IMR-90 (cell line): ENCODE results near the gene MAP2K6. TPM values are rescaled to one million over a fixed set of nuclear protein-coding genes. Genes with fewer than 3 reads are reported as not detected.

Experiments
- ATAC-seq: fragments of 200-7000 bp; cut with Tn5 transposase; 2 replicates; pipeline ENCODE4 v1.9.1; 2020; ENCODE audit warnings: low read depth, mild to moderate bottlenecking, moderate library complexity
- BruUV-seq: library from RNA; stranded (reverse); fragments of 400-500 nt; replicated peaks from 2 replicates; lab custom pipeline; 2021; lab: Mats Ljungman, UMichigan
- CTCF ChIA-PET: fragments of 300-600 bp; formaldehyde crosslinking; extraction: SDS; loops from one replicate; lab custom pipeline; 2021; ENCODE audit warnings: antibody characterized with exemption; lab: Yijun Ruan, JAX
- POLR2A ChIA-PET: fragments of 300-600 bp; sonication (Branson Sonifier 250); formaldehyde crosslinking; loops from one replicate; lab custom pipeline; 2022; ENCODE audit warnings: antibody characterized with exemption; ENCODE audit not compliant: unreplicated experiment; lab: Charles Lee
- DNase-seq: peaks from one replicate; pipeline ENCODE4 v3.0.0; 2013
- H2AFZ ChIP-seq: replicated peaks from 2 replicates; pipeline ENCODE3; 2013; ENCODE audit warnings: low read length, mild to moderate bottlenecking; ENCODE audit not compliant: poor library complexity
- H2AK5ac ChIP-seq: 2 replicates; pipeline ENCODE4 v1.6.1; 2013; ENCODE audit warnings: low read depth, low read length, inconsistent platforms
- H2AK9ac ChIP-seq: replicated peaks from 2 replicates; pipeline ENCODE3; 2013; ENCODE audit warnings: mild to moderate bottlenecking, low read depth, low read length, moderate library complexity; ENCODE audit not compliant: poor library complexity
- H2BK120ac ChIP-seq: 2 replicates; pipeline ENCODE4 v1.6.1; 2013; ENCODE audit warnings: low read depth, low read length, inconsistent platforms
- H2BK15ac ChIP-seq: 3 replicates; pipeline ENCODE4 v1.6.1; 2013; ENCODE audit warnings: low read depth, low read length, inconsistent platforms
- H2BK20ac ChIP-seq: 2 replicates; pipeline ENCODE4 v1.6.1; 2013; ENCODE audit warnings: low read depth, mild to moderate bottlenecking, inconsistent platforms, low read length, moderate library complexity
- H2BK5ac ChIP-seq: 2 replicates; pipeline ENCODE4 v1.6.1; 2013; ENCODE audit warnings: mild to moderate bottlenecking, low read depth, low read length, inconsistent platforms; ENCODE audit not compliant: poor library complexity, severe bottlenecking
- H3K14ac ChIP-seq: replicated peaks from 2 replicates; pipeline ENCODE4 v1.6.1; 2013; ENCODE audit warnings: low read depth, low read length, inconsistent platforms
- H3K18ac ChIP-seq: 2 replicates; pipeline ENCODE4 v1.6.1; 2013; ENCODE audit warnings: low read depth, low read length, control low read depth
- H3K23ac ChIP-seq: 2 replicates; pipeline ENCODE4 v1.6.1; 2013; ENCODE audit warnings: low read depth, low read length, inconsistent platforms
- H3K27ac ChIP-seq: 2 replicates; pipeline ENCODE4 v1.5.1; 2013; ENCODE audit warnings: mild to moderate bottlenecking, control low read depth, low read length; ENCODE audit not compliant: insufficient read depth
- H3K27me3 ChIP-seq: 2 replicates; pipeline ENCODE4 v1.6.1; 2013; ENCODE audit warnings: low read length; ENCODE audit not compliant: control insufficient read depth, insufficient read depth
- H3K36me3 ChIP-seq: 2 replicates; pipeline ENCODE4 v1.6.1; 2013; ENCODE audit warnings: low read length, mixed read lengths; ENCODE audit not compliant: control insufficient read depth, insufficient read depth
- H3K4ac ChIP-seq: 2 replicates; pipeline ENCODE4 v1.6.1; 2013; ENCODE audit warnings: low read depth, low read length, inconsistent platforms
- H3K4me1 ChIP-seq: 2 replicates; pipeline ENCODE4 v1.6.1; 2013; ENCODE audit warnings: low read length, mixed read lengths; ENCODE audit not compliant: control insufficient read depth, insufficient read depth
- H3K4me2 ChIP-seq: 2 replicates; pipeline ENCODE4 v1.6.1; 2013; ENCODE audit warnings: low read depth, mild to moderate bottlenecking, control low read depth, low read length, moderate library complexity
- H3K4me3 ChIP-seq: 2 replicates; pipeline ENCODE4 v1.5.1; 2013; ENCODE audit warnings: low read depth, mild to moderate bottlenecking, control low read depth, low read length, moderate library complexity; ENCODE audit not compliant: insufficient read depth
- H3K56ac ChIP-seq: 2 replicates; pipeline ENCODE4 v1.6.1; 2013; ENCODE audit warnings: low read length, inconsistent platforms; ENCODE audit not compliant: insufficient read depth; ENCODE audit errors: extremely low read depth
- H3K79me1 ChIP-seq, 2 experiments: 2 replicates each; pipeline ENCODE4 v1.6.1; 2013; ENCODE audit warnings: low read length in 2 of 2, inconsistent platforms in 1 of 2, low read depth in 1 of 2
- H3K9ac ChIP-seq: 2 replicates; pipeline ENCODE4 v1.6.1; 2013; ENCODE audit warnings: low read depth, low read length, control low read depth
- H3K9me1 ChIP-seq: 2 replicates; pipeline ENCODE4 v1.6.1; 2013; ENCODE audit warnings: low read length, inconsistent platforms; ENCODE audit not compliant: insufficient read depth
- H3K9me3 ChIP-seq: 2 replicates; pipeline ENCODE4 v1.6.1; 2013; ENCODE audit warnings: low read length; ENCODE audit not compliant: control insufficient read depth, insufficient read depth
- H4K20me1 ChIP-seq: 2 replicates; pipeline ENCODE4 v1.6.1; 2013; ENCODE audit warnings: low read length, inconsistent platforms; ENCODE audit not compliant: insufficient read depth
- H4K5ac ChIP-seq: 2 replicates; pipeline ENCODE4 v1.6.1; 2013; ENCODE audit warnings: mild to moderate bottlenecking, low read depth, low read length, control low read depth
- H4K8ac ChIP-seq, 2 experiments: 2 replicates each; pipeline ENCODE4 v1.6.1; 2013; ENCODE audit warnings: low read depth in 2 of 2, low read length in 2 of 2, control low read depth in 1 of 2, inconsistent platforms in 1 of 2
- H4K91ac ChIP-seq: 2 replicates; pipeline ENCODE4 v1.6.1; 2013; ENCODE audit warnings: low read depth, low read length, inconsistent platforms; ENCODE audit not compliant: insufficient read depth
- BHLHE40 ChIP-seq: fragments of 150-350 bp; IDR thresholded peaks from 2 replicates; pipeline ENCODE4 v1.6.1; 2016; ENCODE audit warnings: mild to moderate bottlenecking, low read depth, low read length
- CEBPB ChIP-seq: IDR thresholded peaks from 2 replicates; pipeline ENCODE4 v1.6.1; 2012; ENCODE audit warnings: low read depth, low read length, improper control_type of control experiment
- CHD1 ChIP-seq: IDR thresholded peaks from 2 replicates; pipeline ENCODE4 v1.6.1; 2012; ENCODE audit warnings: low read depth, low read length, improper control_type of control experiment
- FOS ChIP-seq: fragments of 150-350 bp; IDR thresholded peaks from 2 replicates; pipeline ENCODE4 v1.6.1; 2016; ENCODE audit warnings: low read depth, low read length
- MAFK ChIP-seq: IDR thresholded peaks from 2 replicates; pipeline ENCODE4 v1.6.1; 2012; ENCODE audit warnings: low read depth, low read length, improper control_type of control experiment
- MAZ ChIP-seq: IDR thresholded peaks from 2 replicates; pipeline ENCODE4 v1.6.1; 2012; ENCODE audit warnings: low read depth, mild to moderate bottlenecking, low read length, improper control_type of control experiment, moderate library complexity, borderline replicate concordance
- MXI1 ChIP-seq: IDR thresholded peaks from 2 replicates; pipeline ENCODE4 v1.6.1; 2012; ENCODE audit warnings: low read depth, mild to moderate bottlenecking, low read length, moderate library complexity, borderline replicate concordance
- NFE2L2 ChIP-seq: fragments of 150-350 bp; IDR thresholded peaks from 2 replicates; pipeline ENCODE4 v1.6.1; 2016; ENCODE audit warnings: low read depth, mild to moderate bottlenecking, low read length
- POLR2A ChIP-seq: IDR thresholded peaks from 2 replicates; pipeline ENCODE4 v1.6.1; 2012; ENCODE audit warnings: mild to moderate bottlenecking, low read depth, low read length
- RAD21 ChIP-seq: IDR thresholded peaks from 2 replicates; pipeline ENCODE4 v1.6.1; 2012; ENCODE audit warnings: low read length, improper control_type of control experiment
- RCOR1 ChIP-seq: IDR thresholded peaks from 2 replicates; pipeline ENCODE4 v1.6.1; 2012; ENCODE audit warnings: mild to moderate bottlenecking, low read length, improper control_type of control experiment; ENCODE audit not compliant: insufficient replicate concordance
- RFX5 ChIP-seq: IDR thresholded peaks from 2 replicates; pipeline ENCODE4 v1.8.0; 2012; ENCODE audit warnings: low read depth, mild to moderate bottlenecking, low read length, moderate library complexity
- SMC3 ChIP-seq: fragments of 150-350 bp; IDR thresholded peaks from 2 replicates; pipeline ENCODE4 v1.6.1; 2016; ENCODE audit warnings: low read depth, mild to moderate bottlenecking, antibody characterized with exemption, low read length, moderate library complexity
- WGBS, 2 experiments: methylation state at CpG; one replicate each; pipeline versions ENCODE4 v1.1.5 to v1.1.7; 2013; ENCODE audit warnings: missing lambda C conversion rate in 2 of 2; ENCODE audit not compliant: insufficient read length in 1 of 2; ENCODE audit errors: extremely low coverage in 2 of 2; 5-methylcytosine and 5-hydroxymethylcytosine counted together
- dilution Hi-C: fragments of 300-500 bp; cut with HindIII; formaldehyde crosslinking; loops from one replicate; pipeline ENCODE4 v1.14.3; 2018; ENCODE audit warnings: low sequenced_read_pairs; ENCODE audit not compliant: unreplicated experiment
- in situ Hi-C: fragments of 300-500 bp; cut with MboI; formaldehyde crosslinking; loops from 3 replicates; pipeline ENCODE4 v1.14.3; 2019; ENCODE audit warnings: low sequenced_read_pairs, inconsistent platforms, mixed read lengths
- intact Hi-C: fragments of 100-400 bp; cut with micrococcal nuclease; formaldehyde crosslinking; loops from 2 replicates; pipeline ENCODE4 v1.10.0; 2022
- polyA plus RNA-seq, 3 experiments: library from polyadenylated mRNA; depleted of rRNA; stranded (reverse); fragments of >200 nt; gene quantifications; 2 replicates each; pipeline ENCODE4 v1.2.3, GENCODE V29; 2012; ENCODE audit warnings: low replicate concordance in 1 of 3
- total RNA-seq: library from RNA; depleted of rRNA; stranded (reverse); fragments of >200 nt; gene quantifications from 2 replicates; pipeline ENCODE4 v1.2.3, GENCODE V29; 2012
- TF ChIP-seq, protein P1 (sequence below): fragments of 150-350 bp; IDR thresholded peaks from 2 replicates; pipeline ENCODE4 v1.6.1; 2017; ENCODE audit warnings: mild to moderate bottlenecking, antibody characterized with exemption, low read length, low read depth
- TF ChIP-seq, protein P2 (sequence below): conservative IDR thresholded peaks from 2 replicates; pipeline ENCODE4 v1.5.1; 2012; ENCODE audit warnings: mild to moderate bottlenecking, low read depth, low read length, improper control_type of control experiment
- TF ChIP-seq, protein P3 (sequence below): fragments of 150-350 bp; IDR thresholded peaks from 2 replicates; pipeline ENCODE4 v1.6.1; 2016; ENCODE audit warnings: low read depth, mild to moderate bottlenecking, low read length, moderate library complexity, borderline replicate concordance

The MAP2K6 gene
- total and polyA plus RNA-seq, 2 of the 4 experiments (the other 2 are of a cell fraction): 2.4 to 5.7 TPM

DNA sequence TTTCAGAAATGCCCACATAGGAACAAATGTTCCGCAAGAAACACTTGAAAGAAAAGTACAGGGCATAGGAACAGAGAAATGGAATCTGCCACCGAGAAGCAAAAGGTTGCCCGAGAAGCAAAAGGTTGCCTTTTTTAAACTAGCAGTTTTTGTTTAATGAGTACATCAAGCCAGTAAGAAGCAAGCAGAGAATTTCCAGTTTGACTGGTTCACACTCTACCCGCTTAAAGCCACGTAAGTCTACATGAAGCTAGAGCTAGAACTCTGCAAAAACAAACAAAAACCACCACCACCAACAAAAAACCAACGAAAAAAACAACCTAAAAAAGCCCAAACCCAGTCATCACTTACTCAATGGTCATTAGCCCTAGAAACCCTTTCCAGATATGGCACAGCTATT lies 144.3 kb downstream of the MAP2K6 start:
- CTCF ChIA-PET: no interaction called here
- Histone ChIP-seq H3K14ac (no peak overlapping the region), H3K4me2 (no peak overlapping the region), H3K9me3 (no peaks in the 10 kb centered on the region), H4K91ac (no peak overlapping the region), H2AK9ac (no peak overlapping the region), H3K9ac (no peak overlapping the region), H3K4ac (no peak overlapping the region), H2AK5ac (no peak overlapping the region), H2BK20ac (no peak overlapping the region), H2BK5ac (no peak overlapping the region), H3K27me3 (no peaks in the 10 kb centered on the region), H3K9me1 (no peaks in the 10 kb centered on the region), H2BK120ac (no peak overlapping the region), H3K18ac (no peak overlapping the region), H3K23ac (no peak overlapping the region), H3K79me1 (no peaks in the 10 kb centered on the region), H4K5ac (no peak overlapping the region), H2BK15ac (no peak overlapping the region), H3K4me1 (peaks cover 4% of the 10 kb centered on the region; the same call in 1 of the 2 replicates), H3K56ac (no peak overlapping the region), H3K4me3 (no peak overlapping the region), H4K20me1 (no peaks in the 10 kb centered on the region), H3K27ac (no peak overlapping the region), H3K36me3 (no peaks in the 10 kb centered on the region), H4K8ac (no peak overlapping the region), H2AFZ (no peak overlapping the region)
- no TSS peak for BruUV-seq
- no peak for ATAC-seq
- DNase-seq: no peak
- no CpG with 5 or more reads among the region's 6 CpGs for WGBS, 2 experiments
- TF ChIP-seq MAFK (no peak), FOS (no peak), POLR2A (no peak), CEBPB (no peak), RCOR1 (no peak), NFE2L2 (no peak), MXI1 (no peak), BHLHE40 (no peak), RFX5 (no peak), SMC3 (no peak), RAD21 (no peak), MAZ (no peak), CHD1 (no peak)
- TF ChIP-seq, protein P1, sequence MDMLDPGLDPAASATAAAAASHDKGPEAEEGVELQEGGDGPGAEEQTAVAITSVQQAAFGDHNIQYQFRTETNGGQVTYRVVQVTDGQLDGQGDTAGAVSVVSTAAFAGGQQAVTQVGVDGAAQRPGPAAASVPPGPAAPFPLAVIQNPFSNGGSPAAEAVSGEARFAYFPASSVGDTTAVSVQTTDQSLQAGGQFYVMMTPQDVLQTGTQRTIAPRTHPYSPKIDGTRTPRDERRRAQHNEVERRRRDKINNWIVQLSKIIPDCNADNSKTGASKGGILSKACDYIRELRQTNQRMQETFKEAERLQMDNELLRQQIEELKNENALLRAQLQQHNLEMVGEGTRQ: no peak
- TF ChIP-seq, protein P2, sequence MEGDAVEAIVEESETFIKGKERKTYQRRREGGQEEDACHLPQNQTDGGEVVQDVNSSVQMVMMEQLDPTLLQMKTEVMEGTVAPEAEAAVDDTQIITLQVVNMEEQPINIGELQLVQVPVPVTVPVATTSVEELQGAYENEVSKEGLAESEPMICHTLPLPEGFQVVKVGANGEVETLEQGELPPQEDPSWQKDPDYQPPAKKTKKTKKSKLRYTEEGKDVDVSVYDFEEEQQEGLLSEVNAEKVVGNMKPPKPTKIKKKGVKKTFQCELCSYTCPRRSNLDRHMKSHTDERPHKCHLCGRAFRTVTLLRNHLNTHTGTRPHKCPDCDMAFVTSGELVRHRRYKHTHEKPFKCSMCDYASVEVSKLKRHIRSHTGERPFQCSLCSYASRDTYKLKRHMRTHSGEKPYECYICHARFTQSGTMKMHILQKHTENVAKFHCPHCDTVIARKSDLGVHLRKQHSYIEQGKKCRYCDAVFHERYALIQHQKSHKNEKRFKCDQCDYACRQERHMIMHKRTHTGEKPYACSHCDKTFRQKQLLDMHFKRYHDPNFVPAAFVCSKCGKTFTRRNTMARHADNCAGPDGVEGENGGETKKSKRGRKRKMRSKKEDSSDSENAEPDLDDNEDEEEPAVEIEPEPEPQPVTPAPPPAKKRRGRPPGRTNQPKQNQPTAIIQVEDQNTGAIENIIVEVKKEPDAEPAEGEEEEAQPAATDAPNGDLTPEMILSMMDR: no peak
- TF ChIP-seq, protein P3, sequence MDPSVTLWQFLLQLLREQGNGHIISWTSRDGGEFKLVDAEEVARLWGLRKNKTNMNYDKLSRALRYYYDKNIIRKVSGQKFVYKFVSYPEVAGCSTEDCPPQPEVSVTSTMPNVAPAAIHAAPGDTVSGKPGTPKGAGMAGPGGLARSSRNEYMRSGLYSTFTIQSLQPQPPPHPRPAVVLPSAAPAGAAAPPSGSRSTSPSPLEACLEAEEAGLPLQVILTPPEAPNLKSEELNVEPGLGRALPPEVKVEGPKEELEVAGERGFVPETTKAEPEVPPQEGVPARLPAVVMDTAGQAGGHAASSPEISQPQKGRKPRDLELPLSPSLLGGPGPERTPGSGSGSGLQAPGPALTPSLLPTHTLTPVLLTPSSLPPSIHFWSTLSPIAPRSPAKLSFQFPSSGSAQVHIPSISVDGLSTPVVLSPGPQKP: no peak
- dilution Hi-C loops (no loop called here), intact Hi-C loops (no loop called here), in situ Hi-C loops (no loop called here)
- POLR2A ChIA-PET: no interaction called here
